ENCODE data around the gene PATJ. TPM values are rescaled to one million over a fixed set of nuclear protein-coding genes. Genes with fewer than 3 reads are reported as not detected.

PATJ gene
- total RNA-seq, 1 experiment from 2014 or later: 57.9 TPM

- TF ChIP-seq, protein P1, sequence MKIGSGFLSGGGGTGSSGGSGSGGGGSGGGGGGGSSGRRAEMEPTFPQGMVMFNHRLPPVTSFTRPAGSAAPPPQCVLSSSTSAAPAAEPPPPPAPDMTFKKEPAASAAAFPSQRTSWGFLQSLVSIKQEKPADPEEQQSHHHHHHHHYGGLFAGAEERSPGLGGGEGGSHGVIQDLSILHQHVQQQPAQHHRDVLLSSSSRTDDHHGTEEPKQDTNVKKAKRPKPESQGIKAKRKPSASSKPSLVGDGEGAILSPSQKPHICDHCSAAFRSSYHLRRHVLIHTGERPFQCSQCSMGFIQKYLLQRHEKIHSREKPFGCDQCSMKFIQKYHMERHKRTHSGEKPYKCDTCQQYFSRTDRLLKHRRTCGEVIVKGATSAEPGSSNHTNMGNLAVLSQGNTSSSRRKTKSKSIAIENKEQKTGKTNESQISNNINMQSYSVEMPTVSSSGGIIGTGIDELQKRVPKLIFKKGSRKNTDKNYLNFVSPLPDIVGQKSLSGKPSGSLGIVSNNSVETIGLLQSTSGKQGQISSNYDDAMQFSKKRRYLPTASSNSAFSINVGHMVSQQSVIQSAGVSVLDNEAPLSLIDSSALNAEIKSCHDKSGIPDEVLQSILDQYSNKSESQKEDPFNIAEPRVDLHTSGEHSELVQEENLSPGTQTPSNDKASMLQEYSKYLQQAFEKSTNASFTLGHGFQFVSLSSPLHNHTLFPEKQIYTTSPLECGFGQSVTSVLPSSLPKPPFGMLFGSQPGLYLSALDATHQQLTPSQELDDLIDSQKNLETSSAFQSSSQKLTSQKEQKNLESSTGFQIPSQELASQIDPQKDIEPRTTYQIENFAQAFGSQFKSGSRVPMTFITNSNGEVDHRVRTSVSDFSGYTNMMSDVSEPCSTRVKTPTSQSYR (CRISPR knock-in tag; IDR thresholded peaks at IDR 0.05): no peak
Observed at GRCh38 chr1:62100442-62100841, 358.2 kb downstream of the PATJ start (continued).

DNA sequence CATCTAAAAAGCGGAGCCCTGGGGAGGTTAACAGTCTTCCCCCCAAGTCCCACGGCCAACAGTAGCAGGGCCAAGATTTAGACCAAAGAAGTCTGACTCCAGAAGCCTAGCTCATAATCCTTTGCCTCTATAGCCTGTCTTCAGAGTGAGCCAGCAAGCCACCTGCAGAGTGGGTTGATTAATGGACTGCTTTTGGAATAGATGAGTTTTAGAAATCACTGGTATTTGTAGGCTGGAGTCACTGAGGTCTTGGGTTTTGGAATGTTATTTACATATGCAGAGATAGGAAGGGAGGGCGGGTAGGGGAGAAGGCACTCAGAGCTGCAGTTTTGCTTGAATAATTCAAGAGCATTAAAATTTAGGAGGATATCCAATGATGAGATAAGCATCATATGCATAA lies 361.6 kb downstream of the PATJ start:
- H3K4me3 Mint-ChIP-seq: peak overlapping the region; percentile 17; the same call in 1 of the 2 replicates
- H3K27me3 Mint-ChIP-seq (ENCODE audit: low read depth): no peaks in the 10 kb centered on the region
- H3K27ac Mint-ChIP-seq: peak overlapping the region; percentile 88
- peaks cover 18% of the 10 kb centered on the region for H3K9me3 Mint-ChIP-seq
- ChIA-PET CTCF (interaction anchor here (1.6 kb wide), 1 partner anchor 21 kb away, joined by 7 read pairs; no protein-coding TSS in a partner anchor), POLR2A (no interaction called here)
- peaks cover 18% of the 10 kb centered on the region for H3K36me3 Mint-ChIP-seq
- ATAC-seq: peak; percentile 64; the same call in 1 of the 2 replicates
- peaks cover 17% of the 10 kb centered on the region for H3K4me1 Mint-ChIP-seq
- DNase-seq (ENCODE audit: low spot score): no peak
- TF ChIP-seq NFE2L1 (CRISPR knock-in tag; IDR thresholded peaks at IDR 0.05) (no peak), EMX1 (CRISPR knock-in tag; IDR thresholded peaks at IDR 0.05) (no peak), NR2C2 (CRISPR knock-in tag; IDR thresholded peaks at IDR 0.05) (no peak), ZNF423 (CRISPR knock-in tag; IDR thresholded peaks at IDR 0.05) (no peak), ELF4 (CRISPR knock-in tag; IDR thresholded peaks at IDR 0.05; ENCODE audit: low read depth) (no peak), ZNF416 (CRISPR knock-in tag; IDR thresholded peaks at IDR 0.05) (no peak), E2F4 (CRISPR knock-in tag; IDR thresholded peaks at IDR 0.05; ENCODE audit: borderline replicate concordance, low read depth) (no peak), IRF2 (CRISPR knock-in tag; IDR thresholded peaks at IDR 0.05; ENCODE audit: borderline replicate concordance, low read depth) (no peak), USF2 (CRISPR knock-in tag; IDR thresholded peaks at IDR 0.05) (no peak), TP53 (CRISPR knock-in tag; IDR thresholded peaks at IDR 0.05) (no peak), CBFB (CRISPR knock-in tag; IDR thresholded peaks at IDR 0.05; ENCODE audit: low read depth) (no peak), IRF1 (CRISPR knock-in tag; IDR thresholded peaks at IDR 0.05) (no peak), MLX (CRISPR knock-in tag; IDR thresholded peaks at IDR 0.05) (no peak), ZNF138 (CRISPR knock-in tag; conservative IDR thresholded peaks at IDR 0.05) (no peak), ZNF263 (CRISPR knock-in tag; IDR thresholded peaks at IDR 0.05; ENCODE audit: low read depth) (no peak), ESRRA (CRISPR knock-in tag; IDR thresholded peaks at IDR 0.05; ENCODE audit: borderline replicate concordance) (no peak)
- TF ChIP-seq, protein P2, sequence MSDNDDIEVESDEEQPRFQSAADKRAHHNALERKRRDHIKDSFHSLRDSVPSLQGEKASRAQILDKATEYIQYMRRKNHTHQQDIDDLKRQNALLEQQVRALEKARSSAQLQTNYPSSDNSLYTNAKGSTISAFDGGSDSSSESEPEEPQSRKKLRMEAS (CRISPR knock-in tag; IDR thresholded peaks at IDR 0.05): no peak
- TF ChIP-seq, protein P3, sequence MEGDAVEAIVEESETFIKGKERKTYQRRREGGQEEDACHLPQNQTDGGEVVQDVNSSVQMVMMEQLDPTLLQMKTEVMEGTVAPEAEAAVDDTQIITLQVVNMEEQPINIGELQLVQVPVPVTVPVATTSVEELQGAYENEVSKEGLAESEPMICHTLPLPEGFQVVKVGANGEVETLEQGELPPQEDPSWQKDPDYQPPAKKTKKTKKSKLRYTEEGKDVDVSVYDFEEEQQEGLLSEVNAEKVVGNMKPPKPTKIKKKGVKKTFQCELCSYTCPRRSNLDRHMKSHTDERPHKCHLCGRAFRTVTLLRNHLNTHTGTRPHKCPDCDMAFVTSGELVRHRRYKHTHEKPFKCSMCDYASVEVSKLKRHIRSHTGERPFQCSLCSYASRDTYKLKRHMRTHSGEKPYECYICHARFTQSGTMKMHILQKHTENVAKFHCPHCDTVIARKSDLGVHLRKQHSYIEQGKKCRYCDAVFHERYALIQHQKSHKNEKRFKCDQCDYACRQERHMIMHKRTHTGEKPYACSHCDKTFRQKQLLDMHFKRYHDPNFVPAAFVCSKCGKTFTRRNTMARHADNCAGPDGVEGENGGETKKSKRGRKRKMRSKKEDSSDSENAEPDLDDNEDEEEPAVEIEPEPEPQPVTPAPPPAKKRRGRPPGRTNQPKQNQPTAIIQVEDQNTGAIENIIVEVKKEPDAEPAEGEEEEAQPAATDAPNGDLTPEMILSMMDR (IDR thresholded peaks at IDR 0.05): no peak
- TF ChIP-seq, protein P4, sequence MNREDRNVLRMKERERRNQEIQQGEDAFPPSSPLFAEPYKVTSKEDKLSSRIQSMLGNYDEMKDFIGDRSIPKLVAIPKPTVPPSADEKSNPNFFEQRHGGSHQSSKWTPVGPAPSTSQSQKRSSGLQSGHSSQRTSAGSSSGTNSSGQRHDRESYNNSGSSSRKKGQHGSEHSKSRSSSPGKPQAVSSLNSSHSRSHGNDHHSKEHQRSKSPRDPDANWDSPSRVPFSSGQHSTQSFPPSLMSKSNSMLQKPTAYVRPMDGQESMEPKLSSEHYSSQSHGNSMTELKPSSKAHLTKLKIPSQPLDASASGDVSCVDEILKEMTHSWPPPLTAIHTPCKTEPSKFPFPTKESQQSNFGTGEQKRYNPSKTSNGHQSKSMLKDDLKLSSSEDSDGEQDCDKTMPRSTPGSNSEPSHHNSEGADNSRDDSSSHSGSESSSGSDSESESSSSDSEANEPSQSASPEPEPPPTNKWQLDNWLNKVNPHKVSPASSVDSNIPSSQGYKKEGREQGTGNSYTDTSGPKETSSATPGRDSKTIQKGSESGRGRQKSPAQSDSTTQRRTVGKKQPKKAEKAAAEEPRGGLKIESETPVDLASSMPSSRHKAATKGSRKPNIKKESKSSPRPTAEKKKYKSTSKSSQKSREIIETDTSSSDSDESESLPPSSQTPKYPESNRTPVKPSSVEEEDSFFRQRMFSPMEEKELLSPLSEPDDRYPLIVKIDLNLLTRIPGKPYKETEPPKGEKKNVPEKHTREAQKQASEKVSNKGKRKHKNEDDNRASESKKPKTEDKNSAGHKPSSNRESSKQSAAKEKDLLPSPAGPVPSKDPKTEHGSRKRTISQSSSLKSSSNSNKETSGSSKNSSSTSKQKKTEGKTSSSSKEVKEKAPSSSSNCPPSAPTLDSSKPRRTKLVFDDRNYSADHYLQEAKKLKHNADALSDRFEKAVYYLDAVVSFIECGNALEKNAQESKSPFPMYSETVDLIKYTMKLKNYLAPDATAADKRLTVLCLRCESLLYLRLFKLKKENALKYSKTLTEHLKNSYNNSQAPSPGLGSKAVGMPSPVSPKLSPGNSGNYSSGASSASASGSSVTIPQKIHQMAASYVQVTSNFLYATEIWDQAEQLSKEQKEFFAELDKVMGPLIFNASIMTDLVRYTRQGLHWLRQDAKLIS (CRISPR knock-in tag; IDR thresholded peaks at IDR 0.05; ENCODE audit: borderline replicate concordance): no peak

Measured in WTC11 (cell line).